DMS153 treated with DMSO at 0.1 percent for 48 hours (cell line): Measurements from ENCODE around the gene PFKM.
"Not testable (repeated sequence)": the region's sequence is repeated elsewhere in the genome, so short reads cannot be mapped to it uniquely, and the experiment has no call there.

Experiments used
- DNase-seq: peaks from one replicate; lab custom pipeline; 2025; ENCODE audit not compliant: unreplicated experiment; lab: John Stamatoyannopoulos, UW

PFKM gene

DNA sequence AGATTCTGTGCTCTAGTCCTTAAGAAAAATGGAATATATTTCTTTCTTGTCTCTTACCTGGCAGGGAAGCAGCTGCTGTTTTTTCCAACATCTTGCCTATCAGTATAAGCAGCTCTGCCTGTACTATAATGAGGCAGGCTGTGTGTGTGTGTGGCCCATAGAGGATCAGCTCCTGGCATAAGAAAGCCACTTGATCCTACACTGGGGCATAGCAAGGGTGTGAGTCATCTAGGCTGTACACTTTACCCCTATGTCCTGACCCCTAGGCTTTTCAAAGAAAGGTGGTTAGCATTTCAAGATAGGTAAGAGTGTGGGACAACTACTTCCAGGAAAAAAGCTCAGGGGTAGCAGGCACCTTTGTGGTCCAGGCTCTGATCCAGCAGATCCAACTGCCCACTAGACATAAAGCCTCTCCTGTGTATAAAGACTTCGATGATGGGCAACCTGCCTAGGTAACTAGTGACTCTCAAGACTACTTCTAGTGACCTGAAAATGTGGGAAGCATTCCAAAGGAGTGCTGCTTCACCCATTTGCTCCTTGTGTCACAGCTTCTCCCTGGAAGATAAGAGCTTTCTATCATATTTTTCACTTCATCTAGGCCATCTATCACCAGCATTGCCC lies 8.4 kb upstream of the PFKM start:
- no peak for DNase-seq

DNA sequence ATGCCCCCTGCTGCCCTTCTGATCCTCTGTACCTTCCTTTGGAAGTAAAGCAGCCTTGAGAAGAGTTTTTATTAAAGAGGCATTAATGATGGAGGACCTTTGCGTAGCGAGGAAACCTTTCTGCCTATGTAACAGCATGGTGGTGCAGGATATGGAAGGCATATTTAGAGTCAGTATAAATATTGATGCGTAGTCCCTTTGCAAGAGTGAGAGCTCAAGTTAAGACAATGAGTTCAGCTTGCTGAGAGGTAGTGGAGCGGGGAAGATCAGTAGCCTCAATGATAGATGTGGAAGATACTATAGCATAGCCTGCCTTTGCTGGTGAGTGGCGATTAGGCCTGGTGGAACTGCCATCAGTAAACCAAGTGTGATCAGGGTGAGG lies 7.9 kb upstream of the PFKM start:
- DNase-seq, result not testable (repeated sequence)

DNA sequence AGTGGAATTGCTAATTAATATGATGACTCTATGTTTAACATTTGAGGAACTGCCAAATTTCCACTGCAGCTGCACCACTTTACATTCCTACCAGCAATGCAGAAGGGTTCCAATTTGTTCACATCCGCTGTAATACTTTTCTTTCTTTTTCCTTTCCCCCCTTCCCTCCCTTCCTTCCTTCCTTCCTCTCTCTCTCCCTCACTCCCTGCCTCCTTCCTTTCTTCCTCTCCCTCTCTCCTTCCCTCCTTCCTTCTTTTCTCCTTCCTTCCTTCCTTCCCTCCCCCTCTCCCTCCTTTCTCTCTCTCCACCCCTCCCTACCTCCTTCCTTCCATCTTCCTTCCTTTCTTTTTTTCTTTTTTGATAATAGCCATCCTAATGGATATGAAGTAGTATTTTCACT lies 3.2 kb upstream of the PFKM start:
- no peak for DNase-seq

DNA sequence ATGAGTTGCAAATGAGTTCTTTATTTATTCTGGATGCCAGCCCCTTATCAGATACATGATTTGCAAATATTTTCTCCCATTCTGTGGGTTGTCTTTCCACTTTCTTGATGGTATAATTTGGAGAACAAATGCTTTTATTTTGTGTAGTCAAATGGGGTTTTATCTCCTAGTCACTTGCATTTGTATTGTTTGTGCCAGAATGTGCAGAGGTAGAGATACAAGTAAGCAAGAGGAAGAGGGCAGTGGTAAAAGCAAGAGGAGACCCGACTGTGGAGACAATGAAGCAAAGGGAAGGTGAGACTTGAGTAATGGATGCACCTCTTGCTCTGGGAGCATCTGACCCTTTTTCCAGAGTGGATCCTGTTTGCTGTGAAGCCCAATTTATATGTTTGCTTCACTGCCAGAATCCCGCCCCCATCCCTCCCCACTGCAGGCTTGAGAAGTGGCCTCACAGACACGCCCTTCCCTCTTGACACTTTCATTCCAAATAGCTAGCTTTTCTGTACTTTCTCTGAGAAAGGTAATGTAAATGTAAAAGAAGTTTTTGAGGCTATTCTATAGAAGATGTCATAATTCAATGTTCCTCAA lies 786 bp upstream of the PFKM start:
- no peak for DNase-seq

DNA sequence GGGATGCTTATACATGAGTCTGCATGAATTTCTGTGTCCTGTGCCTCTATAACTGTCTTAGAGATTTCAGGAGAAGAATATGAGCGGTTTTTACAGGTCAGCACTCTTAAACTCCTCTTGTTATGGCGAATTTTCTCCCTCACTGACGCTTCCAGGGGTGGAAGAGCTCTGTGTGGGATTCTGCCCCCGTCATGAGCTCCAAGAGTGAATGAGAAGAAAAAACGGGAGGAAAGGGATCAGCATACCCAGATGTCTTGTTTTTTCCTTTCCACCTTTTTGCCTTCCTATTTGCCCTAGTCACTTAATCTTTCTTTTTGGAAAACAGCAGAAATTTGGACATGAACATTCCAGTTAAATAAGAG lies 651 bp downstream of the PFKM start:
- no peak for DNase-seq

DNA sequence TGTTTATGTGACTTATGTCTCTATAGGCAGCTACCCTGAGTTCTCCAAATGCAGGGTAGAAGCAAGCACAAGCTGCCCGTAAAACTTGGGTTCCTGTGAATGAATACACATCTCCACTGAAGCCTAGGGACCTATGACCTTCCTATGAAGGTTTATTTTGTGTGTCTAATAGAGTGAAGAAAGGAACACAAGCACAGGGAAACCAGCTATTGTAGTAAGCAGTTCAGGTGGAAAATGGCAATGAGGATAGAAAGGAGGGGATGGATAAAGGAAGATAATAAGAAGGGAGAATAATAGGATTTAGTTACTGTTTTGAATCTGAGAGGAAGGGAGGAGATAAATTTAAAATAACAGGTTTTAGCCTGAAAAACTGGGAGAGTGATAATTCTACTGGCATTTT lies 2.4 kb downstream of the PFKM start:
- DNase-seq, result no peak

DNA sequence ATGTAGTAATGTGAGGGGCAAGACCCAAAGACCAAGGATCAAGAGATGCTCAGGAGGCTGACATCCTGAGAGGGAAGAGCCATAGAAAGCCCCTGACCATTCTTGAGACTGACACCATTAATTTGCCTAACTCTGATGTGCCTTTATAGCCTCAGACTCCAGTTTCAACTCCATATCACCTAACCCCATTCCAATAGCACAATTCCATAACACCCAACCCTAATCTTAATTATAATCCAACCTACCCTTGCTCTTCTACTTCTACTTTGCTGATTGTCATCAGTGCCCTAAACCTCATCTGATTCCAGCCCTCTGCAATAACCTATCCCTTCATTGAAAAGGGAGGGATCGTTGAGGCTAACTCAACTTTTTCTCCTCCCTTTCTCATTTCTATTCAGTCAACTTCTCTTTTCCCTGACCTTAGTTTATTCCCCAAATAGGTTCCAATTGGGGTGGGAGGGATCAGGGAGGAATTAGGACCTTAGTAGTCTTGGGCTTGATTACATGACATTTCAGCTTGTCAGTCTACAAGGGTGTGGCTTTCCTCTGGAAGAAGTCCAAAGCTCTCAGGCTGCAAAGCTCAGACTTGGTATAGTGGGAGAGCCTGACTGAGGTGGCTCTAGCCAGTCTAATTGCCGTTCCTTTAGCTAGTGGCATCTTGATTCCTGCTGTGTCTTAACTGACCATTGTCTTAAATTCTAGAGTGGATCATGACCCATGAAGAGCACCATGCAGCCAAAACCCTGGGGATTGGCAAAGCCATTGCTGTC lies 3.1 kb downstream of the PFKM start:
- no peak for DNase-seq

DNA sequence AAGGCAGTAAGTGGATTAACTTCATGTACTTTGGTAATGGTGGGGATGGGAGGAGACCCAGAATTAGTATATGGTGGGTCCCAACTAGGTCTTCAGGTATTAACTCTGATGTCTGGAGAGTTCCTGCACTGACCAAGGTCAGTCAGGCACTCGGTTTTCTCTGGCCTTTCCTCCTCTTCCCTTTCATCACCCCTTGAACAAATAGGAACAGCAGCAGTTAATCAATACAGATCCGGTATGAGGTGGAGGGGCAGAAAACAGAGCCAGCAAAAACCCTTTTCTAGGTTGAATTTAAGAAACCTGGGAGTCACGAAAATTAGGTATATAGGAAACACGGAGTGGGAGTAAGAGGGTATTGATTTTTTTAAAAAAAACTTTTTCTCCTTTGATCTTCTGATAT lies 4.0 kb downstream of the PFKM start:
- DNase-seq, result no peak

DNA sequence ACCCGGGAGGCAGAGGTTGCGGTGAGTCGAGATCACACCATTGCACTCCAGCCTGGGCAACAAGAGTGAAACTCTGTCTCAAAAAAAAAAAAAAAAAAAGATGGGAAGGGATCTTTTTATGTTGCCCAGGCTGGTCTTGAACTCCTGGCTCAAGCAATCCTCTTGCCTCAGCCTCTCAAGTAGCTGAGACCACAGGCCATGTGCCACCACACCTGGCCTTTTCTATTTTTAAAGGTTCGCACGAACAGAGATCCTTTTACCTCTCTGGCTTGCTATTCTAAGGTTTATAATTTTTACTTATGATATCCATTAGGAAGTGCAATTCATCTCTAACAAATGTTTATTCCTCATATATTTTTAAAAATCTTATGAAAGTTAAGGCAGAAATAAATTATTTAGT lies 6.4 kb downstream of the PFKM start:
- not testable (repeated sequence) for DNase-seq

DNA sequence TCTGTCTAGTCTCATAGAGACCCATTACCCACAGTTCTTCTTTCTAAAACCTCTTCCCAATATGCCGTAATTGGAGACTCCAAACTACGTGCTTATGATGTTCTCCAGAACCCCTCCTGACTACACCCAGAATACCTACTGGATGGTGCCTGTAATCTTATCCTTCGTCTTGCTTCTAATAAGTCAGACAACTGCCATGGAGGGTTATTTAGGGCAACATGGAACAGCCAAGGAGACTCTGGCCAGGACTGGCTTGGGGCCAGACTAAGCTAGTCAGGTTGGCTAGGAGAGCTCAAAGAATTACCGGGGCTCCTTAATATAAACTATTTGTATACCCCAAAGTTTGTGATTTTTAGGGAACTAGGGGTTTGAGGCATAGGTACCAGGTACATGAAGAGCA lies 6.8 kb downstream of the PFKM start:
- DNase-seq, result no peak

DNA sequence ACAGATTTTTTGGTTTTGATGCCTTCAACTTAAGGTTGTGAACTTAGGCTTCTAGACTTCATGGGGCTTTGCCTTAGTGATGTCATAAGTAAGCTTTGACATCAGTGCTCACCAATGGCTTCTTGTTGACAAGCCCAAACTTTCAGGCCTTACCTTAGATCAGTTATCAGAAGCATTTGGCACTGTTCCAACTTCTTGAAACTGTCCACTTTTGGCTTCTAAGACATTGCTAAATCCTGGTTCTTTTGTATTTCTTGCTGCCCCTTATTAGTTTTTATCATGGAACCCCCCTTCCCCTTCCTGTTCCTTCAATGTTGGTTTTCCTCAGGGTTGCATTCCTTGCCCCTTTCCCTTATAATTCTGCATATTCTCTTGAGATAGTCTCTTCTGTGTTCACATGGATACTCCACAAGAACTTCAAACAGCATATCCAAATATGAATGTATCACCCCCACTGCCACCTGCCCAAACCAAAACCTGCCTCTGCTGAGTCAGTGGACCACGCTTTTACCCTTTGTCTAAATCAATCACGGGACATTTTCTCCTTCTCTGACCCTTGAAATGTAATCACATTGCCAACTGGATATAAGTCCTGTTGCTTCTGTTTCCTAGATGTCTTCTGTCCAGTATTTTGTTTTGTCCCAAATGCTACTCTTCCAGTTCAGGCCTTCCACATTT lies 7.9 kb downstream of the PFKM start:
- no peak for DNase-seq

DNA sequence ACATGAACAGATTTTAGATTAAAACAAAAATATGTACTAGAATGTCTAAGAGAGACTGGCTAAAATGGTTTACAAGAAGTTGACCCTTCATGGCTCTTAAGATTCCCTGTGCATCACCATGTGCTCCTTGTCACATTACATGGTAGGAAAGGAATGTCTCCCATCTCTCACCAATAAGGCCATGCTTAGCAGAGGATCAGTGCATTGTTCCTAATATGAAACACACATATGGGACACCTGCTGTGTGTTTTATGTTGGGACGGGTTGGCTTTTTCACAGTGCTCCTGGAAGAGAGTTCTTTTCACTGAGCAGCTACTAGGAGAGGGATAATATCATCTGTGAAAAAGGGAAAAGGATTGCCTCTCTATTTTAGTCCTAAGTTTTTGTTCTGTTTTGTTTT lies 9.6 kb downstream of the PFKM start:
- DNase-seq, result no peak

DNA sequence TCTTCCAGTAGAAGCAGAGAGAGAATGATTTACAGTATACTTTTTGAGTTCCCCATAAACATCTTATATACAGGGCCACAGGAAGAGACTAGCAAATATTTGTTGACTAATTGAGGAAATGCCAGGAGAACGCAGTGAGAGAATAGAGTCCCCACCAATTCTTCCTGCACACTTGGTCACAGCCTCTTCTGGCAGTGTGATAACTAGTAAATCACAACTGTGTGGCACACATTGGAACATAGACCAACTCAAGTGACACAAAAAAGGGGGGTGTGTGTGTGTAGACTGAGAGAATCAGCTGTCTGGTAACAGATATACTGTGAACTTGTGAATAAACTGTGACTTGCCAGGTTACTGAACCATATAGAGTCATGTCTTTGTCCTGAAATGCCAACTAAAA lies 10.2 kb downstream of the PFKM start:
- no peak for DNase-seq

DNA sequence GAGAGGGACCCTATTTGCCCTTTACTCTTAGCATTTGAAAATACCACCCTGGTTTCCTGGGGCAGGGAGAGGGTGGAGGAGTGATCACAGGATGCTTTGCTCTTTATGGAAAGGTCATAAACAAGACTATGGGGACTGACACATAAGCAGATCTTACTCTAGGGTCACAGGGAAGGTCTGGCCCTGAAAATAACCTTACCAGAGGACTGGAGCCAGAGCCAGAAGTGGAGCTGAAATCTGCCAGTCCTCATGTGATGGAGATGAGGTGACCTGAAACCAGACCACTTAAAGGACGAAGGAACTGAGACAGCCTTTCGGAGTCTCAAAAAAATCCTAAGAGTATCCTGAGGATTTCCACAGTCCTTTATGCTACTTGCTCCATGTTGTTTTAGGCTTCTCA lies 12.4 kb downstream of the PFKM start:
- DNase-seq, result no peak

DNA sequence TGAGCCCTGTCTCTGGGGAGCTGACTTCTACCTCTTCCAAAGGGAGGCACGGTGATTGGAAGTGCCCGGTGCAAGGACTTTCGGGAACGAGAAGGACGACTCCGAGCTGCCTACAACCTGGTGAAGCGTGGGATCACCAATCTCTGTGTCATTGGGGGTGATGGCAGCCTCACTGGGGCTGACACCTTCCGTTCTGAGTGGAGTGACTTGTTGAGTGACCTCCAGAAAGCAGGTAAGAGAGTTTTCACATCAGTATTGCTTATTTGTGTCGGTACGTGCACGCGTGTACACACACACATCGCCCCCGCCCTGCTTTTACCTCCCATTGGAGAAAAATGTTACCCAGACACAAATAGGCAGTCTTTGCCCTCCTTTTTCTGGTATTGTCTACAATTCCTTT lies 13.7 kb downstream of the PFKM start:
- no peak for DNase-seq

DNA sequence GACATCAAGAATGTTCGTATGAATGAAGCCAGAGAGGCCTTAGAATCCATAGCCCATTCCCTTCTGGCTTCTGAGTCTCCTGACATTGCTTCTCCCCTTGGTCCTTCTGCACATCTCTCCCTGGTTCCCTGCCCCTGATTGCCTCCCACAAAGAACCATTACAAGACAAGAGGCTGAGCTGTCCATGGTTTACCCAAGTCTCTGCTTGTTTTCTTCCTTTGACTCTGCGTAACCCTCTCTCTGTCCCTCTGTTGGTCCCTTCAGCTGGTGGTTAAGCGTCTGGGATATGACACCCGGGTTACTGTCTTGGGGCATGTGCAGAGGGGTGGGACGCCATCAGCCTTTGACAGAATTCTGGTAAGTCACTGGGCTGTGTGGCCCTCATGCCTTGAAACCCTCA lies 15.9 kb downstream of the PFKM start:
- DNase-seq, result no peak

DNA sequence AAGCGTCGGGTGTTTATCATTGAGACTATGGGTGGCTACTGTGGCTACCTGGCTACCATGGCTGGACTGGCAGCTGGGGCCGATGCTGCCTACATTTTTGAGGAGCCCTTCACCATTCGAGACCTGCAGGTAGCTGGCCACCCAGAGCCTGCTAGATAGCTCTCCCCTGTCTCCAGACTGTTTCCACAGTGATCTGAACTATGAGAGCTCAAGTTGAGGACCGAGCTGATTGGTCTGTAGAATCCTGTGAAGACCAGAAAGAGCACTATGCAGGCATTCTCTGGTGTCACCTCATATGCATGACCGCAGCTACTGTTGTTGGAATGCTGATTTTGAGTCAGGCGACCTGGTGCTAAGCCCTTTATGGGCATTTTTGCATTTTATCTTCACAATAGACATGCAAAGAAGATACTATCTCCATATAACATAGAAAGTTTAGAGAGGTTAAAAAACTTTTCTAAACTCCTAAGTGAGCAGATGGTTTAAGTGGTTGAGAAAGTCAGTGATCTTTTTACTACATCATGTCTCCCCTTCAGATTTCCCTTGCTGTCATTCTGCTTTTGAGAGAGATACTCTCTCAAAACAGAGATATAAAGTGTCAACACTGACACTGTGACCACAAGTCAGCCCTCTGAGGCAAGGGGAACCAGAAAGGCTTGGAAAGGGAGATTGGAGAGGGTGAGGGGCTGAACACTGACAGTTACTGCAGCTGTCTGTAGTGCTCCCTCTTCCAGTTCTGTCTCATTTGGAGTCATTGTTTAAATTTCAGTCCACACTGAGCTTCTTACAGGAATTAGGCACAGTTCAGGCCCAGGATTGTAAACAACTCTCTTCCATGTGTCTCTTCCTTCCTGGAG lies 23.9 kb downstream of the PFKM start:
- DNase-seq, result no peak

DNA sequence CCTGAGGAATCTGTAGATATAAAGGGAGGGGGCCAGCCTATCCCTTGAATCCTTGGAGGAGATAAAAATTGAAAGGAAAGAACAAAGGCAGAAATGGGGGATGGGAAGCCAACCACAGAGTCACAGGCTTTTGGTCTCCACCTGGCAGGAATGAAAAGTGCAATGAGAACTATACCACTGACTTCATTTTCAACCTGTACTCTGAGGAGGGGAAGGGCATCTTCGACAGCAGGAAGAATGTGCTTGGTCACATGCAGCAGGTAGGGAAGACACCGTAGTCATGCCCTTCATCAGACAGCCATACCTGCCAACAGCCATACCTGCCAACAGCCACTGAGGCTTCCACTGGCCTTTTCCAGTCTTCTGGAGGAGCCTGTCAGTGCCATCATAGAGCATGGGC lies 24.7 kb downstream of the PFKM start:
- no peak for DNase-seq

DNA sequence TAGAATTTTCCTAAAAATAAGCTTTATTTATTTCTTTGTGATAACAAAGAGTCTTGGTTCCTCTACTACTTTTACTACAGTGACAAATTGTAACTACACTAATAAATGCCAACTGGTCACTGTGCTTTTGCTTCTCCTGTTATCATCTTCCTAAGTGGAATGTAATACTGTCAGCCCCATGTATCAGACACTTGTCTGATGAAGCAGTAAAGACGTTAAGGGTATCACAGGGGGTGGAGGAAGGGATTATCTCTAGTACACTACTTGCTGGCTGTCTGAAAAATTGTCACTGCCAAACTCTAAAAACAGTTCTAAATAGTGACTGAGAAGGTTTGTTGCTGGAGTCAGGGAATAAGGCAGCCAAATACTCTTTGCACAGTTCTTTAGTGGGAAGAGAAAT lies 26.8 kb downstream of the PFKM start:
- DNase-seq, result no peak

DNA sequence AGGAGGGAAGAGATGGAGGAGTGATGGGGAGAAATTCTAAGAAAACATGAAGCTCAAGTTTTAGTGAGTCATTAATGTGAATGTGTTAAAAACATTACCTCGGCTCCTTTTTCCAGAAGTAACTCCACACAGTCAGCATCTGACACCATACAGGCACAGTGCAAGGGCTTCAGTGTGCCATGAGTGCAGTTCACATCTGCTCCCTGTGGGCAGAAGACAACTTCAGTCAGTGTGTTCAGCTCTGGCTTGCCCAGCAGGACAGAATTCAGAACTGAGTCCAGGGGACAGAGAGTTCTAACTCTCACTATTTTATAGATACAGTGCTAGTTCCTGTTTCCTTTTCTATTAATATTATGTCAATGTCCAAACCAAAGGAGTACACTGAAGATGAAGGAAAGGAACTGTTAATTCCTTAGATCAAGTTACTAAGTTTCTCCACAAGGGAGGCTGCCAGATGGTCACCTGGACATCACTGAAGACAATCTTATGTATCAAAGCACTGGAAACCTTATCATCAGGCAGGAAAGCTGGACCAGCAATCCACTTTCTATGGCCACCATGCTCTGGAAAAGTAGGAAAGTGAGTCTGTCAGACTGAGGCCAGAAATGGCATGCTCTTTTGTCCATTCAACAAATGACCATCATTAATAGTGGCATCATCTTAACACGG lies 32.1 kb downstream of the PFKM start:
- no peak for DNase-seq

DNA sequence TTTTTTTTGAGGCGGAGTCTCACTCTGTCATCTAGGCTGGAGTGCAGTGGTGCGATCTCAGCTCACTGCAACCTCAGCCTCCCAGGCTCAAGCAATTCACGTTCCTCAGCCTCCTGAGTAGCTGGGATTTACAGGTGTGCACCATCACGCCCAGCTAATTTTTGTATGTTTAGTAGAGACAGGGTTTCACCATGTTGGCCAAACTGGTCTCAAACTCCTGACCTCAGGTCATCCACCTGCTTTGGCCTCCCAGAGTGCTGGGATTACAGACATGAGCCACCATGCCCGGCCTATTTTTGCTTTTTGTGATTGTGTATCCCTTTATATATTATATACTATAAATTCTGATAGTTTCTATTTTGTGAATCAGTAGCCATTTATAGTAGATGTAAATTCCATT lies 36.6 kb downstream of the PFKM start:
- not testable (repeated sequence) for DNase-seq
